ENCODE measurements around the gene LCP1. TPM values are rescaled to one million over a fixed set of nuclear protein-coding genes. Genes with fewer than 3 reads are reported as not detected.

Gene LCP1
- total RNA-seq, 1 donor from 2014 or later: 8.4 TPM

DNA sequence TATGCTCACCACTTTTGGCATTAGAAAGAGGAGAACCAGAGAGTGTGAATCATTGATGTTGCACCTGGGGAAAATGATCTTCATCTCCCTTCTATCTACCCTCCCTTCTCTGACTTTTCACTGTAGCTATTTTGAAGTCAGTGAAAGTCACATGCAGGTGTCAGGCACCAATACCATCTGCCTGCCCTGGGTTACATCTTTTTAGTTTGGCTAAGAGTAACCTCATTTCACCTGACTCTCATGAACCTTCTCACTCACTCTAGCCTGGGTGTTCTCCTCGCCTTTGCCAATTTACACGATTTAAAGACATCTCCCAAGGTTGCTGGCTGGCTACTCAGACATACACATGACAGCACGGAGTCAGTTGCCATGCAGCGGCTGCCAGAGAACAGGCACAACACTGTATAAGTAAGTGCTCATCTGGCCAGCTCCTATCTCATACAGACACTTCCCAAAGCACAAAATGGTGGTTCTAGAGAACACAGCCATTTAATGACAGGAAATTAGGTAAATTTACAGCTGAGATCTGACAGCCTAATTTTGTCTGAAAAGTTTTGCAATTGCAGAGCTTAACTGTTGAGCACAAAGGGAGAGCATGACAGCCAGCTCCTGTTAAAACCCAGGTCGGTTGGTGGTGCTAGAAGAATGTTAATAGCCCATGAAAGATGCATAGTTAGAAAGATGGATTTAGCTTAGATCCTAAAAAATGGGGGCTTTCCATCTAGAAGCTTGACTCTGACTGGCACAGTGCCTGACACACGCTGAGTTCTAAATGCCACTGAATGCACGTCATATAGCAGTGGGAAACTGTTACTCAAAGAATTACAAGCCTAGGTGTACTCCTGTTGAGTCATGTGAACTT, 32.5 kb downstream of the LCP1 start:
- Histone ChIP-seq H3K9me3 (ENCODE audit: insufficient read depth, low read depth, low read length) (no peaks in the 10 kb centered on the region), H4K20me1 (ENCODE audit: insufficient read depth, low read length) (no peaks in the 10 kb centered on the region), H3K9ac (ENCODE audit: low read length) (no peak overlapping the region), H3K4me2 (ENCODE audit: low read length) (peak overlapping the region; percentile 35), H3K4me1 (ENCODE audit: insufficient read depth, low read length) (peaks cover 15% of the 10 kb centered on the region), H3K36me3 (ENCODE audit: insufficient read depth, low read length) (no peaks in the 10 kb centered on the region), H2AFZ (ENCODE audit: low read depth, low read length) (no peak overlapping the region), H3K79me2 (ENCODE audit: insufficient read depth, low read length) (no peaks in the 10 kb centered on the region), H3K4me3 (ENCODE audit: insufficient read depth, low read depth, low read length) (no peak overlapping the region), H3K27me3 (ENCODE audit: insufficient read depth, low read length) (no peaks in the 10 kb centered on the region), H3K27ac (ENCODE audit: low read depth, low read length) (peak overlapping the region; percentile 3)
- no peaks in the 10 kb centered on the region for H3K36me3 Mint-ChIP-seq (ENCODE audit: low read depth, unreplicated experiment)
- no peak overlapping the region for H3K4me3 Mint-ChIP-seq (ENCODE audit: unreplicated experiment)
- H3K27ac Mint-ChIP-seq (ENCODE audit: unreplicated experiment): no peak overlapping the region
- FAIRE-seq (no peak), DNase-seq (ENCODE audit: low read depth) (peak; percentile 69)
- no peaks in the 10 kb centered on the region for H3K4me1 Mint-ChIP-seq (ENCODE audit: low read depth, unreplicated experiment)
- no peaks in the 10 kb centered on the region for H3K9me3 Mint-ChIP-seq (ENCODE audit: unreplicated experiment)
- no peaks in the 10 kb centered on the region for H3K27me3 Mint-ChIP-seq (ENCODE audit: low read depth, unreplicated experiment)
- TF ChIP-seq EZH2 (IDR thresholded peaks at IDR 0.05; ENCODE audit: insufficient read depth, low read length): no peak
- TF ChIP-seq CTCF (IDR thresholded peaks at IDR 0.05; ENCODE audit: insufficient read depth, low read depth, low read length): no peak

GRCh38 chr13:46146898-46147297, 35.1 kb downstream of the LCP1 start:
- no peak overlapping the region for H3K27ac ChIP-seq (ENCODE audit: low read depth, low read length)
- H3K27ac Mint-ChIP-seq (ENCODE audit: unreplicated experiment): no peak overlapping the region
- no peak for DNase-seq (ENCODE audit: low read depth)
- H3K27me3 ChIP-seq (ENCODE audit: insufficient read depth, low read length): no peaks in the 10 kb centered on the region
- H3K4me1 ChIP-seq (ENCODE audit: insufficient read depth, low read length): peaks cover 15% of the 10 kb centered on the region
- H4K20me1 ChIP-seq (ENCODE audit: insufficient read depth, low read length): no peaks in the 10 kb centered on the region
- no peak overlapping the region for H3K9ac ChIP-seq (ENCODE audit: low read length)
- no peak overlapping the region for H3K4me3 Mint-ChIP-seq (ENCODE audit: unreplicated experiment)
- TF ChIP-seq CTCF (IDR thresholded peaks at IDR 0.05; ENCODE audit: insufficient read depth, low read depth, low read length) (peak; percentile 17), EZH2 (IDR thresholded peaks at IDR 0.05; ENCODE audit: insufficient read depth, low read length) (no peak)
- H3K9me3 ChIP-seq (ENCODE audit: insufficient read depth, low read depth, low read length): no peaks in the 10 kb centered on the region
- no peak for FAIRE-seq
- no peaks in the 10 kb centered on the region for H3K79me2 ChIP-seq (ENCODE audit: insufficient read depth, low read length)
- no peak overlapping the region for H3K4me3 ChIP-seq (ENCODE audit: insufficient read depth, low read depth, low read length)
- H2AFZ ChIP-seq (ENCODE audit: low read depth, low read length): no peak overlapping the region
- H3K36me3 Mint-ChIP-seq (ENCODE audit: low read depth, unreplicated experiment): no peaks in the 10 kb centered on the region
- no peaks in the 10 kb centered on the region for H3K9me3 Mint-ChIP-seq (ENCODE audit: unreplicated experiment)
- H3K36me3 ChIP-seq (ENCODE audit: insufficient read depth, low read length): no peaks in the 10 kb centered on the region
- no peaks in the 10 kb centered on the region for H3K4me1 Mint-ChIP-seq (ENCODE audit: low read depth, unreplicated experiment)
- H3K27me3 Mint-ChIP-seq (ENCODE audit: low read depth, unreplicated experiment): no peaks in the 10 kb centered on the region
- H3K4me2 ChIP-seq (ENCODE audit: low read length): no peak overlapping the region

DNA sequence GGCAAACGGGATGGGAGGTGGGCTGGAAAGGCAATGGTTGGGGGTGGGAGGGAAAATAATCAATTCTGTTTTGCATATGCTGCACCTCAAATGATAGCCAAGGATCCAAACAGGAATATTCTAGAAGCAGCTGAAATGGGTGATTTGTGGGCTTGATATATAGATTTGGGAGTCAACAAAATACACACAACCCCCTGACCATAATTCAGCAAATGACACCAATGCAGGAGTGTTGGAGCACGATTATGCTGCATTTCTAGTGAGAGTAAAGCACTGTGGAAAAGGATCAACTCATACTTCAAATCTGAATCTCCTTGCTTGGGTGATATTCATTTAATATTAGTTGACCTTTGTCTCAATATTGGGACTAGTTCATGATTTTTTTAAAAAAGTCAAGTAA, 36.0 kb downstream of the LCP1 start:
- Histone ChIP-seq H3K27me3 (ENCODE audit: insufficient read depth, low read length) (no peaks in the 10 kb centered on the region), H3K9me3 (ENCODE audit: insufficient read depth, low read depth, low read length) (no peaks in the 10 kb centered on the region), H3K27ac (ENCODE audit: low read depth, low read length) (no peak overlapping the region), H3K4me2 (ENCODE audit: low read length) (no peak overlapping the region), H3K4me1 (ENCODE audit: insufficient read depth, low read length) (peaks cover 15% of the 10 kb centered on the region), H2AFZ (ENCODE audit: low read depth, low read length) (no peak overlapping the region), H4K20me1 (ENCODE audit: insufficient read depth, low read length) (no peaks in the 10 kb centered on the region), H3K9ac (ENCODE audit: low read length) (no peak overlapping the region), H3K4me3 (ENCODE audit: insufficient read depth, low read depth, low read length) (no peak overlapping the region), H3K36me3 (ENCODE audit: insufficient read depth, low read length) (no peaks in the 10 kb centered on the region), H3K79me2 (ENCODE audit: insufficient read depth, low read length) (no peaks in the 10 kb centered on the region)
- no peak overlapping the region for H3K27ac Mint-ChIP-seq (ENCODE audit: unreplicated experiment)
- H3K9me3 Mint-ChIP-seq (ENCODE audit: unreplicated experiment): no peaks in the 10 kb centered on the region
- TF ChIP-seq CTCF (IDR thresholded peaks at IDR 0.05; ENCODE audit: insufficient read depth, low read depth, low read length) (no peak), EZH2 (IDR thresholded peaks at IDR 0.05; ENCODE audit: insufficient read depth, low read length) (no peak)
- no peaks in the 10 kb centered on the region for H3K27me3 Mint-ChIP-seq (ENCODE audit: low read depth, unreplicated experiment)
- no peak for FAIRE-seq
- H3K4me3 Mint-ChIP-seq (ENCODE audit: unreplicated experiment): no peak overlapping the region
- no peaks in the 10 kb centered on the region for H3K36me3 Mint-ChIP-seq (ENCODE audit: low read depth, unreplicated experiment)
- no peak for DNase-seq (ENCODE audit: low read depth)
- no peaks in the 10 kb centered on the region for H3K4me1 Mint-ChIP-seq (ENCODE audit: low read depth, unreplicated experiment)
